WTC11 (cell line): Measurements from ENCODE around the gene IFIT5. TPM values are rescaled to one million over a fixed set of nuclear protein-coding genes. Genes with fewer than 3 reads are reported as not detected.

Experiments
- ATAC-seq: fragments of 200-7000 bp; cut with Tn5 transposase; 2 replicates; pipeline ENCODE4 v1.10.0; 2021; ENCODE audit warnings: mild to moderate bottlenecking, moderate library complexity
- CTCF ChIA-PET: fragments of 300-600 bp; sonication (Branson Sonifier 250); formaldehyde crosslinking; loops from one replicate; lab custom pipeline; 2021; ENCODE audit warnings: antibody characterized with exemption; lab: Charles Lee
- POLR2A ChIA-PET: fragments of 350-600 bp; sonication (Branson Sonifier 250); formaldehyde crosslinking; loops from one replicate; lab custom pipeline; 2021; ENCODE audit warnings: antibody characterized with exemption; lab: Charles Lee
- DNase-seq: peaks from one replicate; pipeline ENCODE4 v3.0.0; 2021; ENCODE audit warnings: low spot score
- H3K27ac Mint-ChIP-seq: 2 replicates; pipeline ENCODE4 v1.8.0; 2021; ENCODE audit warnings: mixed read lengths
- H3K27me3 Mint-ChIP-seq: 2 replicates; pipeline ENCODE4 v1.8.0; 2021; ENCODE audit warnings: low read depth, mild to moderate bottlenecking, moderate library complexity, mixed read lengths
- H3K36me3 Mint-ChIP-seq: 2 replicates; pipeline ENCODE4 v1.8.0; 2021; ENCODE audit warnings: mixed read lengths
- H3K4me1 Mint-ChIP-seq: 2 replicates; pipeline ENCODE4 v1.8.0; 2022; ENCODE audit warnings: mixed read lengths
- H3K4me3 Mint-ChIP-seq: 2 replicates; pipeline ENCODE4 v1.8.0; 2021; ENCODE audit warnings: mild to moderate bottlenecking, moderate library complexity, mixed read lengths
- H3K9me3 Mint-ChIP-seq: 2 replicates; pipeline ENCODE4 v1.8.0; 2021; ENCODE audit warnings: mixed read lengths
- ESRRA ChIP-seq: sonication (generic); formaldehyde crosslinking; IDR thresholded peaks from 2 replicates; pipeline ENCODE4 v1.8.1; 2022; ENCODE audit warnings: mild to moderate bottlenecking, missing genetic modification reagents, borderline replicate concordance
- ZBTB21 ChIP-seq: sonication (generic); formaldehyde crosslinking; IDR thresholded peaks from 2 replicates; pipeline ENCODE4 v1.8.1; 2023; ENCODE audit warnings: mild to moderate bottlenecking, missing genetic modification reagents, borderline replicate concordance
- ZNF263 ChIP-seq: sonication (generic); formaldehyde crosslinking; IDR thresholded peaks from 2 replicates; pipeline ENCODE4 v1.8.1; 2022; ENCODE audit warnings: low read depth, mild to moderate bottlenecking, moderate library complexity, missing genetic modification reagents
- total RNA-seq: library from RNA; stranded (reverse); gene quantifications from 3 replicates; pipeline ENCODE4 v1.2.3, GENCODE V29; 2021
- TF ChIP-seq, protein P1 (sequence below): sonication (generic); formaldehyde crosslinking; IDR thresholded peaks from 2 replicates; pipeline ENCODE4 v1.8.0; 2023; ENCODE audit warnings: mild to moderate bottlenecking, missing genetic modification reagents
- TF ChIP-seq, protein P2 (sequence below): sonication (generic); formaldehyde crosslinking; IDR thresholded peaks from 2 replicates; pipeline ENCODE4 v1.8.0; 2023; ENCODE audit warnings: missing genetic modification reagents, mild to moderate bottlenecking, borderline replicate concordance
- TF ChIP-seq, protein P3 (sequence below): sonication (generic); formaldehyde crosslinking; IDR thresholded peaks from 2 replicates; pipeline ENCODE4 v1.8.0; 2022; ENCODE audit warnings: missing genetic modification reagents
- TF ChIP-seq, protein P4 (sequence below): fragments of 250-450 bp; sonication (Bioruptor Pico); IDR thresholded peaks from 2 replicates; pipeline ENCODE4 v1.9.0; 2021; ENCODE audit warnings: mild to moderate bottlenecking, borderline replicate concordance
- TF ChIP-seq, protein P5 (sequence below): sonication (generic); formaldehyde crosslinking; IDR thresholded peaks from 2 replicates; pipeline ENCODE4 v1.8.1; 2022; ENCODE audit warnings: low read depth, mild to moderate bottlenecking, moderate library complexity, missing genetic modification reagents, borderline replicate concordance
- TF ChIP-seq, protein P6 (sequence below): sonication (generic); formaldehyde crosslinking; IDR thresholded peaks from 2 replicates; pipeline ENCODE4 v1.8.1; 2023; ENCODE audit warnings: mild to moderate bottlenecking, moderate library complexity, missing genetic modification reagents
- TF ChIP-seq, protein P7 (sequence below): sonication (generic); formaldehyde crosslinking; conservative IDR thresholded peaks from 2 replicates; pipeline ENCODE4 v1.8.1; 2022; ENCODE audit warnings: mild to moderate bottlenecking, missing genetic modification reagents

The IFIT5 gene
- total RNA-seq, 1 experiment from 2014 or later, result 2.0 TPM

DNA sequence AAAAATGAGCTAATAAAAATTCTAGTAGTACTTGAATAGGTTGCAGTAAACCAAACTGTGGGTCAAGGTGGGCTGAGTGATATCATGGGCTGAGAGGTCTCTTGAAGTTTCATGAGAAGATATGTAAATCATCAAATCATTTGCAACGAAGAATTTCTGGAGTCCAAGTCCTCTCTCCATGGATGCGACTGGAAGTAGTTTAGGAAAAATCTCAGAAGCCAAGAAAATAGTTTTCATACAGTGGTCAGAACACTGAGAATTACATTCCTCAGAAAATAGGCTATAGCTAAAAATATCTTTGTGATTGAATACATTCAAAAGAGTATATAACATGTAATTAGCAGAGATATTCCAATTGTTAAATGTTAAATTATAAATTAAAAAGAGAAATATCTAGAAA is 25.6 kb upstream of the IFIT5 start (continued):
- TF ChIP-seq, protein P1, sequence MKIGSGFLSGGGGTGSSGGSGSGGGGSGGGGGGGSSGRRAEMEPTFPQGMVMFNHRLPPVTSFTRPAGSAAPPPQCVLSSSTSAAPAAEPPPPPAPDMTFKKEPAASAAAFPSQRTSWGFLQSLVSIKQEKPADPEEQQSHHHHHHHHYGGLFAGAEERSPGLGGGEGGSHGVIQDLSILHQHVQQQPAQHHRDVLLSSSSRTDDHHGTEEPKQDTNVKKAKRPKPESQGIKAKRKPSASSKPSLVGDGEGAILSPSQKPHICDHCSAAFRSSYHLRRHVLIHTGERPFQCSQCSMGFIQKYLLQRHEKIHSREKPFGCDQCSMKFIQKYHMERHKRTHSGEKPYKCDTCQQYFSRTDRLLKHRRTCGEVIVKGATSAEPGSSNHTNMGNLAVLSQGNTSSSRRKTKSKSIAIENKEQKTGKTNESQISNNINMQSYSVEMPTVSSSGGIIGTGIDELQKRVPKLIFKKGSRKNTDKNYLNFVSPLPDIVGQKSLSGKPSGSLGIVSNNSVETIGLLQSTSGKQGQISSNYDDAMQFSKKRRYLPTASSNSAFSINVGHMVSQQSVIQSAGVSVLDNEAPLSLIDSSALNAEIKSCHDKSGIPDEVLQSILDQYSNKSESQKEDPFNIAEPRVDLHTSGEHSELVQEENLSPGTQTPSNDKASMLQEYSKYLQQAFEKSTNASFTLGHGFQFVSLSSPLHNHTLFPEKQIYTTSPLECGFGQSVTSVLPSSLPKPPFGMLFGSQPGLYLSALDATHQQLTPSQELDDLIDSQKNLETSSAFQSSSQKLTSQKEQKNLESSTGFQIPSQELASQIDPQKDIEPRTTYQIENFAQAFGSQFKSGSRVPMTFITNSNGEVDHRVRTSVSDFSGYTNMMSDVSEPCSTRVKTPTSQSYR, result no peak
- TF ChIP-seq, protein P2, sequence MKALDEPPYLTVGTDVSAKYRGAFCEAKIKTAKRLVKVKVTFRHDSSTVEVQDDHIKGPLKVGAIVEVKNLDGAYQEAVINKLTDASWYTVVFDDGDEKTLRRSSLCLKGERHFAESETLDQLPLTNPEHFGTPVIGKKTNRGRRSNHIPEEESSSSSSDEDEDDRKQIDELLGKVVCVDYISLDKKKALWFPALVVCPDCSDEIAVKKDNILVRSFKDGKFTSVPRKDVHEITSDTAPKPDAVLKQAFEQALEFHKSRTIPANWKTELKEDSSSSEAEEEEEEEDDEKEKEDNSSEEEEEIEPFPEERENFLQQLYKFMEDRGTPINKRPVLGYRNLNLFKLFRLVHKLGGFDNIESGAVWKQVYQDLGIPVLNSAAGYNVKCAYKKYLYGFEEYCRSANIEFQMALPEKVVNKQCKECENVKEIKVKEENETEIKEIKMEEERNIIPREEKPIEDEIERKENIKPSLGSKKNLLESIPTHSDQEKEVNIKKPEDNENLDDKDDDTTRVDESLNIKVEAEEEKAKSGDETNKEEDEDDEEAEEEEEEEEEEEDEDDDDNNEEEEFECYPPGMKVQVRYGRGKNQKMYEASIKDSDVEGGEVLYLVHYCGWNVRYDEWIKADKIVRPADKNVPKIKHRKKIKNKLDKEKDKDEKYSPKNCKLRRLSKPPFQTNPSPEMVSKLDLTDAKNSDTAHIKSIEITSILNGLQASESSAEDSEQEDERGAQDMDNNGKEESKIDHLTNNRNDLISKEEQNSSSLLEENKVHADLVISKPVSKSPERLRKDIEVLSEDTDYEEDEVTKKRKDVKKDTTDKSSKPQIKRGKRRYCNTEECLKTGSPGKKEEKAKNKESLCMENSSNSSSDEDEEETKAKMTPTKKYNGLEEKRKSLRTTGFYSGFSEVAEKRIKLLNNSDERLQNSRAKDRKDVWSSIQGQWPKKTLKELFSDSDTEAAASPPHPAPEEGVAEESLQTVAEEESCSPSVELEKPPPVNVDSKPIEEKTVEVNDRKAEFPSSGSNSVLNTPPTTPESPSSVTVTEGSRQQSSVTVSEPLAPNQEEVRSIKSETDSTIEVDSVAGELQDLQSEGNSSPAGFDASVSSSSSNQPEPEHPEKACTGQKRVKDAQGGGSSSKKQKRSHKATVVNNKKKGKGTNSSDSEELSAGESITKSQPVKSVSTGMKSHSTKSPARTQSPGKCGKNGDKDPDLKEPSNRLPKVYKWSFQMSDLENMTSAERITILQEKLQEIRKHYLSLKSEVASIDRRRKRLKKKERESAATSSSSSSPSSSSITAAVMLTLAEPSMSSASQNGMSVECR (CRISPR knock-in tag), result no peak
- TF ChIP-seq, protein P3, sequence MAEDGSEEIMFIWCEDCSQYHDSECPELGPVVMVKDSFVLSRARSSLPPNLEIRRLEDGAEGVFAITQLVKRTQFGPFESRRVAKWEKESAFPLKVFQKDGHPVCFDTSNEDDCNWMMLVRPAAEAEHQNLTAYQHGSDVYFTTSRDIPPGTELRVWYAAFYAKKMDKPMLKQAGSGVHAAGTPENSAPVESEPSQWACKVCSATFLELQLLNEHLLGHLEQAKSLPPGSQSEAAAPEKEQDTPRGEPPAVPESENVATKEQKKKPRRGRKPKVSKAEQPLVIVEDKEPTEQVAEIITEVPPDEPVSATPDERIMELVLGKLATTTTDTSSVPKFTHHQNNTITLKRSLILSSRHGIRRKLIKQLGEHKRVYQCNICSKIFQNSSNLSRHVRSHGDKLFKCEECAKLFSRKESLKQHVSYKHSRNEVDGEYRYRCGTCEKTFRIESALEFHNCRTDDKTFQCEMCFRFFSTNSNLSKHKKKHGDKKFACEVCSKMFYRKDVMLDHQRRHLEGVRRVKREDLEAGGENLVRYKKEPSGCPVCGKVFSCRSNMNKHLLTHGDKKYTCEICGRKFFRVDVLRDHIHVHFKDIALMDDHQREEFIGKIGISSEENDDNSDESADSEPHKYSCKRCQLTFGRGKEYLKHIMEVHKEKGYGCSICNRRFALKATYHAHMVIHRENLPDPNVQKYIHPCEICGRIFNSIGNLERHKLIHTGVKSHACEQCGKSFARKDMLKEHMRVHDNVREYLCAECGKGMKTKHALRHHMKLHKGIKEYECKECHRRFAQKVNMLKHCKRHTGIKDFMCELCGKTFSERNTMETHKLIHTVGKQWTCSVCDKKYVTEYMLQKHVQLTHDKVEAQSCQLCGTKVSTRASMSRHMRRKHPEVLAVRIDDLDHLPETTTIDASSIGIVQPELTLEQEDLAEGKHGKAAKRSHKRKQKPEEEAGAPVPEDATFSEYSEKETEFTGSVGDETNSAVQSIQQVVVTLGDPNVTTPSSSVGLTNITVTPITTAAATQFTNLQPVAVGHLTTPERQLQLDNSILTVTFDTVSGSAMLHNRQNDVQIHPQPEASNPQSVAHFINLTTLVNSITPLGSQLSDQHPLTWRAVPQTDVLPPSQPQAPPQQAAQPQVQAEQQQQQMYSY (CRISPR knock-in tag), result no peak
- TF ChIP-seq, protein P4, sequence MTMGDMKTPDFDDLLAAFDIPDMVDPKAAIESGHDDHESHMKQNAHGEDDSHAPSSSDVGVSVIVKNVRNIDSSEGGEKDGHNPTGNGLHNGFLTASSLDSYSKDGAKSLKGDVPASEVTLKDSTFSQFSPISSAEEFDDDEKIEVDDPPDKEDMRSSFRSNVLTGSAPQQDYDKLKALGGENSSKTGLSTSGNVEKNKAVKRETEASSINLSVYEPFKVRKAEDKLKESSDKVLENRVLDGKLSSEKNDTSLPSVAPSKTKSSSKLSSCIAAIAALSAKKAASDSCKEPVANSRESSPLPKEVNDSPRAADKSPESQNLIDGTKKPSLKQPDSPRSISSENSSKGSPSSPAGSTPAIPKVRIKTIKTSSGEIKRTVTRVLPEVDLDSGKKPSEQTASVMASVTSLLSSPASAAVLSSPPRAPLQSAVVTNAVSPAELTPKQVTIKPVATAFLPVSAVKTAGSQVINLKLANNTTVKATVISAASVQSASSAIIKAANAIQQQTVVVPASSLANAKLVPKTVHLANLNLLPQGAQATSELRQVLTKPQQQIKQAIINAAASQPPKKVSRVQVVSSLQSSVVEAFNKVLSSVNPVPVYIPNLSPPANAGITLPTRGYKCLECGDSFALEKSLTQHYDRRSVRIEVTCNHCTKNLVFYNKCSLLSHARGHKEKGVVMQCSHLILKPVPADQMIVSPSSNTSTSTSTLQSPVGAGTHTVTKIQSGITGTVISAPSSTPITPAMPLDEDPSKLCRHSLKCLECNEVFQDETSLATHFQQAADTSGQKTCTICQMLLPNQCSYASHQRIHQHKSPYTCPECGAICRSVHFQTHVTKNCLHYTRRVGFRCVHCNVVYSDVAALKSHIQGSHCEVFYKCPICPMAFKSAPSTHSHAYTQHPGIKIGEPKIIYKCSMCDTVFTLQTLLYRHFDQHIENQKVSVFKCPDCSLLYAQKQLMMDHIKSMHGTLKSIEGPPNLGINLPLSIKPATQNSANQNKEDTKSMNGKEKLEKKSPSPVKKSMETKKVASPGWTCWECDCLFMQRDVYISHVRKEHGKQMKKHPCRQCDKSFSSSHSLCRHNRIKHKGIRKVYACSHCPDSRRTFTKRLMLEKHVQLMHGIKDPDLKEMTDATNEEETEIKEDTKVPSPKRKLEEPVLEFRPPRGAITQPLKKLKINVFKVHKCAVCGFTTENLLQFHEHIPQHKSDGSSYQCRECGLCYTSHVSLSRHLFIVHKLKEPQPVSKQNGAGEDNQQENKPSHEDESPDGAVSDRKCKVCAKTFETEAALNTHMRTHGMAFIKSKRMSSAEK (CRISPR knock-in tag), result no peak
- TF ChIP-seq, all 79 proteins: peak for 0

DNA sequence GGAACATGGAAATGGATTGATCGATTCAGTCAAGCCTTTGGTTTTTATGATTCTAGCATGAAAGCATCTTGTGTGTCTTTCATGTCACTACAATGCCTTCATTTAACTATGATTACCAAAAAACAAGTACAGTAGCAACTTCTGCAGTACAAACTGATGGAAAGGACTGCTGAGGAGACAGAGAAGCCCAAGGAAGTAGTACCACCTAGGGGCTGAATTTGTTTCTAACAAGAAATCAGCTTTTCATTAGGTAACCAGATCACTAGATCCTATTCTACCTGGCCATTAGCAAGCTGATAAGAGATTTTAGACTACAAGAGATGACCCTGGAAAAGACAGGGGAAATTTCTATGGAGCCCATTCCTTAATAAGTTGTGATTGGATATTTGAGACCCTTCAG is 25.1 kb upstream of the IFIT5 start:
- CTCF ChIA-PET, result interaction anchor here (0.7 to 1.3 kb wide), 15 partner anchors 9 to 173 kb away, joined by 3 to 11 read pairs (median 4); partner anchors contain the start of genes IFIT2 and LIPA
- Mint-ChIP-seq H3K4me1 (peaks cover 21% of the 10 kb centered on the region), H3K27me3 (no peaks in the 10 kb centered on the region), H3K27ac (no peak overlapping the region), H3K9me3 (no peaks in the 10 kb centered on the region), H3K36me3 (no peaks in the 10 kb centered on the region), H3K4me3 (no peak overlapping the region)
- ATAC-seq (peak; percentile 67), DNase-seq (no peak)
- POLR2A ChIA-PET, result no interaction called here
- TF ChIP-seq, protein P5, sequence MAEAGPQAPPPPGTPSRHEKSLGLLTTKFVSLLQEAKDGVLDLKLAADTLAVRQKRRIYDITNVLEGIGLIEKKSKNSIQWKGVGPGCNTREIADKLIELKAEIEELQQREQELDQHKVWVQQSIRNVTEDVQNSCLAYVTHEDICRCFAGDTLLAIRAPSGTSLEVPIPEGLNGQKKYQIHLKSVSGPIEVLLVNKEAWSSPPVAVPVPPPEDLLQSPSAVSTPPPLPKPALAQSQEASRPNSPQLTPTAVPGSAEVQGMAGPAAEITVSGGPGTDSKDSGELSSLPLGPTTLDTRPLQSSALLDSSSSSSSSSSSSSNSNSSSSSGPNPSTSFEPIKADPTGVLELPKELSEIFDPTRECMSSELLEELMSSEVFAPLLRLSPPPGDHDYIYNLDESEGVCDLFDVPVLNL (CRISPR knock-in tag), result no peak
- TF ChIP-seq ZNF263 (no peak), ZBTB21 (CRISPR knock-in tag) (no peak), ESRRA (CRISPR knock-in tag) (no peak)
- TF ChIP-seq, protein P6, sequence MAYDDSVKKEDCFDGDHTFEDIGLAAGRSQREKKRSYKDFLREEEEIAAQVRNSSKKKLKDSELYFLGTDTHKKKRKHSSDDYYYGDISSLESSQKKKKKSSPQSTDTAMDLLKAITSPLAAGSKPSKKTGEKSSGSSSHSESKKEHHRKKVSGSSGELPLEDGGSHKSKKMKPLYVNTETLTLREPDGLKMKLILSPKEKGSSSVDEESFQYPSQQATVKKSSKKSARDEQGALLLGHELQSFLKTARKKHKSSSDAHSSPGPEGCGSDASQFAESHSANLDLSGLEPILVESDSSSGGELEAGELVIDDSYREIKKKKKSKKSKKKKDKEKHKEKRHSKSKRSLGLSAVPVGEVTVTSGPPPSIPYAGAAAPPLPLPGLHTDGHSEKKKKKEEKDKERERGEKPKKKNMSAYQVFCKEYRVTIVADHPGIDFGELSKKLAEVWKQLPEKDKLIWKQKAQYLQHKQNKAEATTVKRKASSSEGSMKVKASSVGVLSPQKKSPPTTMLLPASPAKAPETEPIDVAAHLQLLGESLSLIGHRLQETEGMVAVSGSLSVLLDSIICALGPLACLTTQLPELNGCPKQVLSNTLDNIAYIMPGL (CRISPR knock-in tag), result no peak
- TF ChIP-seq, protein P7, sequence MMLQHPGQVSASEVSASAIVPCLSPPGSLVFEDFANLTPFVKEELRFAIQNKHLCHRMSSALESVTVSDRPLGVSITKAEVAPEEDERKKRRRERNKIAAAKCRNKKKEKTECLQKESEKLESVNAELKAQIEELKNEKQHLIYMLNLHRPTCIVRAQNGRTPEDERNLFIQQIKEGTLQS (CRISPR knock-in tag), result no peak
- TF ChIP-seq, protein P1, result no peak
